ENCODE measurements around the gene CENPP.

CENPP gene

GRCh38 chr9:92350740-92351133, 25.0 kb downstream of the CENPP start:
- no peaks in the 10 kb centered on the region for H3K36me3 ChIP-seq (ENCODE audit: control insufficient read depth, insufficient read depth, low read length)
- no peak overlapping the region for H3K9ac ChIP-seq (ENCODE audit: low read depth, low read length)
- no peak overlapping the region for H3K4me3 ChIP-seq (ENCODE audit: low read depth, low read length)
- H3K4me1 ChIP-seq (ENCODE audit: control insufficient read depth, insufficient read depth, low read length): no peaks in the 10 kb centered on the region
- no peaks in the 10 kb centered on the region for H3K9me3 ChIP-seq (ENCODE audit: control insufficient read depth, insufficient read depth, low read length)
- H3K27me3 ChIP-seq (ENCODE audit: control insufficient read depth, insufficient read depth, low read length): no peaks in the 10 kb centered on the region

- Histone ChIP-seq H3K4me3 (ENCODE audit: low read depth, low read length) (no peak overlapping the region), H3K9me3 (ENCODE audit: control insufficient read depth, insufficient read depth, low read length) (no peaks in the 10 kb centered on the region), H3K36me3 (ENCODE audit: control insufficient read depth, insufficient read depth, low read length) (no peaks in the 10 kb centered on the region), H3K4me1 (ENCODE audit: control insufficient read depth, insufficient read depth, low read length) (no peaks in the 10 kb centered on the region), H3K9ac (ENCODE audit: low read depth, low read length) (no peak overlapping the region), H3K27me3 (ENCODE audit: control insufficient read depth, insufficient read depth, low read length) (no peaks in the 10 kb centered on the region)
These were observed 27.3 kb downstream of the CENPP start for GRCh38 chr9:92353051-92353450.

- Histone ChIP-seq H3K4me1 (ENCODE audit: control insufficient read depth, insufficient read depth, low read length) (no peaks in the 10 kb centered on the region), H3K27me3 (ENCODE audit: control insufficient read depth, insufficient read depth, low read length) (no peaks in the 10 kb centered on the region), H3K36me3 (ENCODE audit: control insufficient read depth, insufficient read depth, low read length) (no peaks in the 10 kb centered on the region), H3K4me3 (ENCODE audit: low read depth, low read length) (no peak overlapping the region), H3K9me3 (ENCODE audit: control insufficient read depth, insufficient read depth, low read length) (no peaks in the 10 kb centered on the region), H3K9ac (ENCODE audit: low read depth, low read length) (no peak overlapping the region)
These were observed 33.7 kb downstream of the CENPP start for GRCh38 chr9:92359394-92359995.

GRCh38 chr9:92360083-92360482, 34.3 kb downstream of the CENPP start:
- Histone ChIP-seq H3K36me3 (ENCODE audit: control insufficient read depth, insufficient read depth, low read length) (no peaks in the 10 kb centered on the region), H3K4me3 (ENCODE audit: low read depth, low read length) (no peak overlapping the region), H3K27me3 (ENCODE audit: control insufficient read depth, insufficient read depth, low read length) (no peaks in the 10 kb centered on the region), H3K4me1 (ENCODE audit: control insufficient read depth, insufficient read depth, low read length) (no peaks in the 10 kb centered on the region), H3K9ac (ENCODE audit: low read depth, low read length) (no peak overlapping the region), H3K9me3 (ENCODE audit: control insufficient read depth, insufficient read depth, low read length) (no peaks in the 10 kb centered on the region)

GRCh38 chr9:92369075-92369474, 43.3 kb downstream of the CENPP start:
- Histone ChIP-seq H3K9ac (ENCODE audit: low read depth, low read length) (no peak overlapping the region), H3K9me3 (ENCODE audit: control insufficient read depth, insufficient read depth, low read length) (no peaks in the 10 kb centered on the region), H3K4me1 (ENCODE audit: control insufficient read depth, insufficient read depth, low read length) (peaks cover 7% of the 10 kb centered on the region), H3K27me3 (ENCODE audit: control insufficient read depth, insufficient read depth, low read length) (no peaks in the 10 kb centered on the region), H3K4me3 (ENCODE audit: low read depth, low read length) (no peak overlapping the region), H3K36me3 (ENCODE audit: control insufficient read depth, insufficient read depth, low read length) (no peaks in the 10 kb centered on the region)

- H3K9me3 ChIP-seq (ENCODE audit: control insufficient read depth, insufficient read depth, low read length): no peaks in the 10 kb centered on the region
- H3K4me1 ChIP-seq (ENCODE audit: control insufficient read depth, insufficient read depth, low read length): peaks cover 17% of the 10 kb centered on the region
- H3K36me3 ChIP-seq (ENCODE audit: control insufficient read depth, insufficient read depth, low read length): no peaks in the 10 kb centered on the region
- no peak overlapping the region for H3K9ac ChIP-seq (ENCODE audit: low read depth, low read length)
- no peak overlapping the region for H3K4me3 ChIP-seq (ENCODE audit: low read depth, low read length)
- H3K27me3 ChIP-seq (ENCODE audit: control insufficient read depth, insufficient read depth, low read length): no peaks in the 10 kb centered on the region
These were observed 47.4 kb downstream of the CENPP start for GRCh38 chr9:92373167-92373566.

GRCh38 chr9:92377876-92378275, 52.1 kb downstream of the CENPP start:
- H3K27me3 ChIP-seq (ENCODE audit: control insufficient read depth, insufficient read depth, low read length): no peaks in the 10 kb centered on the region
- H3K4me3 ChIP-seq (ENCODE audit: low read depth, low read length): no peak overlapping the region
- H3K36me3 ChIP-seq (ENCODE audit: control insufficient read depth, insufficient read depth, low read length): no peaks in the 10 kb centered on the region
- H3K9me3 ChIP-seq (ENCODE audit: control insufficient read depth, insufficient read depth, low read length): no peaks in the 10 kb centered on the region
- no peak overlapping the region for H3K9ac ChIP-seq (ENCODE audit: low read depth, low read length)
- H3K4me1 ChIP-seq (ENCODE audit: control insufficient read depth, insufficient read depth, low read length): peaks cover 23% of the 10 kb centered on the region

- Histone ChIP-seq H3K4me3 (ENCODE audit: low read depth, low read length) (no peak overlapping the region), H3K36me3 (ENCODE audit: control insufficient read depth, insufficient read depth, low read length) (no peaks in the 10 kb centered on the region), H3K4me1 (ENCODE audit: control insufficient read depth, insufficient read depth, low read length) (peaks cover 23% of the 10 kb centered on the region), H3K27me3 (ENCODE audit: control insufficient read depth, insufficient read depth, low read length) (no peaks in the 10 kb centered on the region), H3K9ac (ENCODE audit: low read depth, low read length) (no peak overlapping the region), H3K9me3 (ENCODE audit: control insufficient read depth, insufficient read depth, low read length) (no peaks in the 10 kb centered on the region)
These were observed 53.3 kb downstream of the CENPP start for GRCh38 chr9:92378865-92379560.

- H3K4me3 ChIP-seq (ENCODE audit: low read depth, low read length): no peak overlapping the region
- H3K27me3 ChIP-seq (ENCODE audit: control insufficient read depth, insufficient read depth, low read length): no peaks in the 10 kb centered on the region
- peaks cover 23% of the 10 kb centered on the region for H3K4me1 ChIP-seq (ENCODE audit: control insufficient read depth, insufficient read depth, low read length)
- no peaks in the 10 kb centered on the region for H3K36me3 ChIP-seq (ENCODE audit: control insufficient read depth, insufficient read depth, low read length)
- no peaks in the 10 kb centered on the region for H3K9me3 ChIP-seq (ENCODE audit: control insufficient read depth, insufficient read depth, low read length)
- H3K9ac ChIP-seq (ENCODE audit: low read depth, low read length): no peak overlapping the region
These were observed 54.9 kb downstream of the CENPP start for GRCh38 chr9:92380603-92381002.

- no peaks in the 10 kb centered on the region for H3K9me3 ChIP-seq (ENCODE audit: control insufficient read depth, insufficient read depth, low read length)
- no peaks in the 10 kb centered on the region for H3K36me3 ChIP-seq (ENCODE audit: control insufficient read depth, insufficient read depth, low read length)
- no peak overlapping the region for H3K4me3 ChIP-seq (ENCODE audit: low read depth, low read length)
- H3K4me1 ChIP-seq (ENCODE audit: control insufficient read depth, insufficient read depth, low read length): peaks cover 17% of the 10 kb centered on the region
- no peak overlapping the region for H3K9ac ChIP-seq (ENCODE audit: low read depth, low read length)
- H3K27me3 ChIP-seq (ENCODE audit: control insufficient read depth, insufficient read depth, low read length): no peaks in the 10 kb centered on the region
These were observed 56.0 kb downstream of the CENPP start for GRCh38 chr9:92381775-92382174.

- H3K4me1 ChIP-seq (ENCODE audit: control insufficient read depth, insufficient read depth, low read length): peaks cover 6% of the 10 kb centered on the region
- no peaks in the 10 kb centered on the region for H3K9me3 ChIP-seq (ENCODE audit: control insufficient read depth, insufficient read depth, low read length)
- no peaks in the 10 kb centered on the region for H3K27me3 ChIP-seq (ENCODE audit: control insufficient read depth, insufficient read depth, low read length)
- no peaks in the 10 kb centered on the region for H3K36me3 ChIP-seq (ENCODE audit: control insufficient read depth, insufficient read depth, low read length)
- no peak overlapping the region for H3K9ac ChIP-seq (ENCODE audit: low read depth, low read length)
- H3K4me3 ChIP-seq (ENCODE audit: low read depth, low read length): no peak overlapping the region
These were observed 58.6 kb downstream of the CENPP start for GRCh38 chr9:92384375-92384774.

- H3K36me3 ChIP-seq (ENCODE audit: control insufficient read depth, insufficient read depth, low read length): no peaks in the 10 kb centered on the region
- H3K4me1 ChIP-seq (ENCODE audit: control insufficient read depth, insufficient read depth, low read length): peaks cover 4% of the 10 kb centered on the region
- H3K27me3 ChIP-seq (ENCODE audit: control insufficient read depth, insufficient read depth, low read length): no peaks in the 10 kb centered on the region
- no peak overlapping the region for H3K9ac ChIP-seq (ENCODE audit: low read depth, low read length)
- no peaks in the 10 kb centered on the region for H3K9me3 ChIP-seq (ENCODE audit: control insufficient read depth, insufficient read depth, low read length)
- no peak overlapping the region for H3K4me3 ChIP-seq (ENCODE audit: low read depth, low read length)
These were observed 59.2 kb downstream of the CENPP start for GRCh38 chr9:92385001-92385400.

Measured in iPS-15b (cell line).